Activated T-cell treated with anti-CD3 and anti-CD28 coated beads for 48 hours (primary cell): ENCODE measurements around the gene RETSAT.
"Not testable (repeated sequence)": the region's sequence is repeated elsewhere in the genome, so short reads cannot be mapped to it uniquely, and the experiment has no call there.

ENCODE experiments used
- DNase-seq: peaks from one replicate; pipeline ENCODE4 v3.0.0-alpha.2; 2020; ENCODE audit warnings: low read depth

RETSAT gene

GRCh38 chr2:85354286-85355072 lies at the start of gene RETSAT, which contains the start of gene ELMOD3:
RETSAT (minus strand) TSS chr2:85354528; CDS start chr2:85354507, 21 bp downstream.
ELMOD3 (plus strand) TSS chr2:85354769; CDS start chr2:85357199, 2,430 bp downstream.
- DNase-seq, result peak; percentile 92

- no peak for DNase-seq
Observed at GRCh38 chr2:85401844-85402243, 47.5 kb upstream of the RETSAT start.

GRCh38 chr2:85401464-85401805 lies 47.1 kb upstream of the RETSAT start:
- no peak for DNase-seq

GRCh38 chr2:85400541-85401463 lies 46.5 kb upstream of the RETSAT start:
- DNase-seq, result no peak

- no peak for DNase-seq
Observed at GRCh38 chr2:85400023-85400422, 45.7 kb upstream of the RETSAT start.

- DNase-seq, result no peak
Observed at GRCh38 chr2:85399183-85399455, 44.8 kb upstream of the RETSAT start.

GRCh38 chr2:85398426-85399182 lies 44.3 kb upstream of the RETSAT start:
- no peak for DNase-seq

GRCh38 chr2:85397925-85398331 lies 43.6 kb upstream of the RETSAT start:
- no peak for DNase-seq

GRCh38 chr2:85396531-85397470 lies 42.5 kb upstream of the RETSAT start:
- DNase-seq, result no peak

- DNase-seq, result no peak
Observed at GRCh38 chr2:85395912-85396475, 41.7 kb upstream of the RETSAT start.

GRCh38 chr2:85394976-85395375 lies 40.6 kb upstream of the RETSAT start:
- no peak for DNase-seq

- DNase-seq, result no peak
Observed at GRCh38 chr2:85394261-85394681, 39.9 kb upstream of the RETSAT start.

GRCh38 chr2:85393836-85394235 lies 39.5 kb upstream of the RETSAT start:
- no peak for DNase-seq

- DNase-seq, result peak; percentile 61
Observed at GRCh38 chr2:85390941-85391669, 36.8 kb upstream of the RETSAT start.

GRCh38 chr2:85388878-85389538 lies 34.7 kb upstream of the RETSAT start:
- no peak for DNase-seq

- no peak for DNase-seq
Observed at GRCh38 chr2:85387754-85388153, 33.4 kb upstream of the RETSAT start.

- no peak for DNase-seq
Observed at GRCh38 chr2:85385746-85386145, 31.4 kb upstream of the RETSAT start.

GRCh38 chr2:85383850-85384249 lies 29.5 kb upstream of the RETSAT start:
- no peak for DNase-seq

- not testable (repeated sequence) for DNase-seq
Observed at GRCh38 chr2:85383151-85383550, 28.8 kb upstream of the RETSAT start.

- DNase-seq, result no peak
Observed at GRCh38 chr2:85380048-85380447, 25.7 kb upstream of the RETSAT start.
